Fibroblast of lung (primary cell): ENCODE results near the gene PRDX4. TPM values are rescaled to one million over a fixed set of nuclear protein-coding genes. Genes with fewer than 3 reads are reported as not detected.
"Not testable (repeated sequence)": the region's sequence is repeated elsewhere in the genome, so short reads cannot be mapped to it uniquely, and the experiment has no call there.

Experiments
- DNase-seq, 2 donors: peaks; one replicate each; pipeline versions ENCODE4 v3.0.0 to v3.0.0-alpha.2; 2010; ENCODE audit warnings: low read depth in 2 of 2
- H2AFZ ChIP-seq: 2 replicates; pipeline ENCODE4 v1.5.1; 2012; ENCODE audit warnings: low read length, control low read depth, inconsistent platforms
- H3K27ac ChIP-seq: 2 replicates; pipeline ENCODE4 v1.5.1; 2011; ENCODE audit warnings: low read length, control low read depth; ENCODE audit not compliant: insufficient read depth
- H3K27me3 ChIP-seq: 2 replicates; pipeline ENCODE4 v1.5.1; 2011; ENCODE audit warnings: mild to moderate bottlenecking, low read length; ENCODE audit not compliant: control insufficient read depth, insufficient read depth
- H3K36me3 ChIP-seq: 2 replicates; pipeline ENCODE4 v1.5.1; 2011; ENCODE audit warnings: low read length; ENCODE audit not compliant: control insufficient read depth, insufficient read depth
- H3K4me1 ChIP-seq: 2 replicates; pipeline ENCODE4 v1.5.1; 2011; ENCODE audit warnings: low read length; ENCODE audit not compliant: control insufficient read depth, insufficient read depth; ENCODE audit errors: extremely low read depth
- H3K4me2 ChIP-seq: 2 replicates; pipeline ENCODE4 v1.5.1; 2011; ENCODE audit warnings: low read length, control low read depth; ENCODE audit not compliant: insufficient read depth; ENCODE audit errors: extremely low read depth
- H3K4me3 ChIP-seq, 4 experiments: fragments of 200-600 bp in 1 of 4; sonication (generic) in 1 of 4; replicated peaks in 1 of 4; 2 replicates each; pipeline ENCODE4 v1.5.1; 2011 to 2016; ENCODE audit warnings: low read length in 4 of 4, low read depth in 3 of 4, mild to moderate bottlenecking in 3 of 4, control low read depth in 2 of 4, inconsistent platforms in 1 of 4, mixed read lengths in 1 of 4; ENCODE audit not compliant: insufficient read depth in 1 of 4; ENCODE audit errors: control extremely low read depth in 1 of 4
- H3K79me2 ChIP-seq: 2 replicates; pipeline ENCODE4 v1.5.1; 2012; ENCODE audit warnings: mild to moderate bottlenecking, low read length, inconsistent platforms; ENCODE audit not compliant: control insufficient read depth, insufficient read depth
- H3K9ac ChIP-seq: 2 replicates; pipeline ENCODE4 v1.5.1; 2011; ENCODE audit warnings: mild to moderate bottlenecking, low read length, control low read depth; ENCODE audit not compliant: insufficient read depth
- H3K9me3 ChIP-seq: 2 replicates; pipeline ENCODE4 v1.5.1; 2012; ENCODE audit warnings: low read depth, low read length; ENCODE audit not compliant: control insufficient read depth, insufficient read depth
- H4K20me1 ChIP-seq: 2 replicates; pipeline ENCODE4 v1.5.1; 2011; ENCODE audit warnings: low read length; ENCODE audit not compliant: control insufficient read depth, insufficient read depth; ENCODE audit errors: extremely low read depth
- CTCF ChIP-seq, 2 donors: IDR thresholded peaks in 1 of 2; conservative IDR thresholded peaks in 1 of 2; 1 replicate in 1 of 2; 2 replicates in 1 of 2; pipeline ENCODE4 v1.5.1; 2011 to 2012; ENCODE audit warnings: low read length in 2 of 2, control low read depth in 1 of 2, inconsistent platforms in 1 of 2, low read depth in 1 of 2, mild to moderate bottlenecking in 1 of 2
- EZH2 ChIP-seq: IDR thresholded peaks from 2 replicates; pipeline ENCODE4 v1.5.1; 2012; ENCODE audit warnings: low read length, control low read depth, mild to moderate bottlenecking; ENCODE audit errors: missing control alignments
- polyA plus RNA-seq, 2 donors: library from polyadenylated mRNA; depleted of rRNA in 1 of 2; stranded (reverse) in 1 of 2; unstranded in 1 of 2; fragments of >200 nt; gene quantifications; 2 replicates each; pipeline ENCODE4 v1.2.1, GENCODE V29; 2011 to 2012; ENCODE audit warnings: missing spikeins in 1 of 2
- total RNA-seq: library from RNA; depleted of rRNA; stranded (reverse); fragments of >200 nt; gene quantifications from 2 replicates; pipeline ENCODE4 v1.2.1, GENCODE V29; 2014

Gene PRDX4
- total and polyA plus RNA-seq, 2 donors (not counting 1 experiment from before 2014, with no cell fraction given) = 163 to 189 TPM

GRCh38 chrX:23670528-23670927 lies 3.2 kb downstream of the PRDX4 start:
- no peak overlapping the region for H3K27ac ChIP-seq
- no peak overlapping the region for H3K4me2 ChIP-seq
- no peak for DNase-seq
- H3K9me3 ChIP-seq = no peaks in the 10 kb centered on the region
- H3K4me1 ChIP-seq = no peaks in the 10 kb centered on the region
- peaks cover 10% of the 10 kb centered on the region for H3K79me2 ChIP-seq
- H3K27me3 ChIP-seq = no peaks in the 10 kb centered on the region
- no peak overlapping the region for H2AFZ ChIP-seq
- H3K9ac ChIP-seq = no peak overlapping the region
- H3K4me3 ChIP-seq = no peak overlapping the region
- no peaks in the 10 kb centered on the region for H3K36me3 ChIP-seq
- H4K20me1 ChIP-seq = no peaks in the 10 kb centered on the region
- TF ChIP-seq EZH2 (no peak), CTCF (conservative IDR thresholded peaks at IDR 0.05 in 1 of 2, IDR thresholded peaks at IDR 0.05 in 1 of 2; ENCODE audit: low read depth in 1 of 2, low read length in 2 of 2) (no peak)

GRCh38 chrX:23673108-23673507 lies 5.8 kb downstream of the PRDX4 start:
- DNase-seq = no peak
- Histone ChIP-seq H3K9ac (no peak overlapping the region), H3K36me3 (no peaks in the 10 kb centered on the region), H3K27ac (no peak overlapping the region), H3K4me2 (no peak overlapping the region), H3K27me3 (no peaks in the 10 kb centered on the region), H3K4me3 (no peak overlapping the region), H2AFZ (no peak overlapping the region), H4K20me1 (no peaks in the 10 kb centered on the region), H3K79me2 (peaks cover 7% of the 10 kb centered on the region), H3K4me1 (no peaks in the 10 kb centered on the region), H3K9me3 (no peaks in the 10 kb centered on the region)
- TF ChIP-seq CTCF (conservative IDR thresholded peaks at IDR 0.05 in 1 of 2, IDR thresholded peaks at IDR 0.05 in 1 of 2; ENCODE audit: low read depth in 1 of 2, low read length in 2 of 2) (no peak), EZH2 (no peak)

GRCh38 chrX:23676486-23676885 lies 9.2 kb downstream of the PRDX4 start:
- not testable (repeated sequence) for DNase-seq, H3K9ac ChIP-seq, H2AFZ ChIP-seq, H3K9me3 ChIP-seq, H4K20me1 ChIP-seq, H3K27ac ChIP-seq, H3K4me2 ChIP-seq, H3K4me1 ChIP-seq, H3K36me3 ChIP-seq, H3K27me3 ChIP-seq, H3K79me2 ChIP-seq, H3K4me3 ChIP-seq
